Activated gamma-delta T cell (primary cell): ENCODE results near the gene CAMK2A.

Experiments used
- DNase-seq: peaks from one replicate; lab custom pipeline; 2025; lab: John Stamatoyannopoulos, UW

CAMK2A gene

DNA sequence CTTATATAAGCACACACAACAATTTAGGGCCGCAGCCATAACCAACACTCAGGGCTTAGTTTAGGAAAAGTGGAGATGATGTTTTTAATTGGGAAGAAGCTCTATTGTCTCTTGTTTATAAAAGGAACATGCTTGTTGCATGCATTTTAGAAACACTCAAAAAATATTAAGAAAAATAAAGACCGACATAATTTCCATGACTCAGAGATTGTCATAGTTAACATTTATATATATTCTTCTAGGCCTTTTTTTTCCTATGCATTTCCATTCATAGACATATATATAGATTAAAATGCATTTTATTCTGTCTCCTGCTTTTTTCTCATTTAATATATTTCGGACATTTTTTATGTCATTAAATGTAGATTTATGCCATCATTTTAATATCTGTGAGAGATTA lies 26.7 kb upstream of the CAMK2A start:
- DNase-seq = no peak

DNA sequence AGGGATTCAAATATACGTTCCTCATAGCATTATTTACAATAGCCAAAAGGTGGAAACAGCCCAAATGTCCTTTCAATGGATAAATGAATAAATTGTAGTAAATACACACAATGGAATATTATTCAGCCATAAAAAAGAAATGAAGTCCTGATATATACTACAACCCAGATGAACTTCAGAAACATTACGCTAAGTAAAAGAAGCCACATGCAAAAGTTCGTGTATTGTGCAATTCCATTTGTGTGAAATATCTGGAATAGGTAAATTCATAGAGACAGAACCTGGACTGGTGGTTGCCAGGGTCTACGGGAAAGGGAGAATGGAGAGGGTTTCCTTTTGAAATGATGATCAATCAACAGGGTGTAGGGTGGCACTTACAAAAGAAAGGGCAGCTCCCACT lies 25.7 kb upstream of the CAMK2A start:
- DNase-seq = no peak

DNA sequence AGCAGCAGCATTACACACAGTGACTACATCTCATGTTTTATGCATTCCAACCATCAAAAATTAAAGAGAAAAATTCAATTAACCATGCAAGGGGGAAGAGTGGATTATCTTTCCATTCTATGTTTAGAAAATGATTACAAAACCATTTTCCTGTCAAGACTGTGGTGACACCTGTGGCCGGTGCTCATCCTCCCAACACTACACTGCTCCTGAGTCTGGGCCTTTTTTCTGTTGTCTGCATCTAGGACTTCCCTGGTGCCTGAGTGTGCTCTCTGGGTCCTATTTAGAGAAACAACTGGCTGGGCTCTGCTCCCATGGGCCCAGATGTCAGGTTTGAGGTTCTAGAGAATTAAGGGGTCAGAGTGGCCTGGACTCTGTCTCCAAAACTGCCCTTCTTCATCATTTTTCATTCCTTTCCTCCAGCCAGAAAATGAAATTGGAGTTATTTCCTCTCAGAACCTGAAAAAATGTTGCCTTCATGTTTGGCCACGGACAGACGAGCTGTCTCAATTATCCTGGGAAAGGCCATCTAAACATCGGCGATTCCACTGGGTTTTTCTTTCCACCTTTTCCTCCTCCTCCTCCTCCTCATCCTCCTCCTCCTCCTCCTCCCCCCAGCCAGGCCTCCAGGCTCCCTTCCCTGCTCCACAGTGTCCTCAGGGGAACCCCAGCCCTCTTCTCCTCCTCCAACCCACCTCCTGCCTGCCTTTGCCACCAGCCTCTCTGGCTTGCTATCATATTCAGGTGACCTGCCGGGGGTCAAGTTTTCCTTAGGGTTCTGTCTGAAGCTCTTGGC lies 24.5 kb upstream of the CAMK2A start:
- DNase-seq = no peak

DNA sequence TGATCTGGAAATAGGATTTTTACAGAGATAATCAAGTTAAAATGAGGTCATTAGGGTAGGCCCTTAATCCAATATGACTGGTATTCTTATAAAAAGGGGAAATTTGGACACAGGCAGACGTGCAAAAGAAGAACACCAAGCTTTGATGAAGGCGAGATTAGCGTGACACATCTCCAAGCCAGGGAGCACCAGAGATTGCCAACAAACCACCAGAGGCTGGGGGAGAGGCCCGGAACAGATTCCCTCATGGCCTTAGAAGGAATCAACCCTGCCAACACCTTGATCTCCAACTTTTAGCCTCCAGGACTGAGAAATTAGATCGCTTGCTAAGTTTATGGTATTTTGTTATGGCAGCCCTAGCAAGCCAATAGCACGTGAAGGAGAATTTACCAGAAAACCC lies 23.9 kb upstream of the CAMK2A start:
- no peak for DNase-seq

DNA sequence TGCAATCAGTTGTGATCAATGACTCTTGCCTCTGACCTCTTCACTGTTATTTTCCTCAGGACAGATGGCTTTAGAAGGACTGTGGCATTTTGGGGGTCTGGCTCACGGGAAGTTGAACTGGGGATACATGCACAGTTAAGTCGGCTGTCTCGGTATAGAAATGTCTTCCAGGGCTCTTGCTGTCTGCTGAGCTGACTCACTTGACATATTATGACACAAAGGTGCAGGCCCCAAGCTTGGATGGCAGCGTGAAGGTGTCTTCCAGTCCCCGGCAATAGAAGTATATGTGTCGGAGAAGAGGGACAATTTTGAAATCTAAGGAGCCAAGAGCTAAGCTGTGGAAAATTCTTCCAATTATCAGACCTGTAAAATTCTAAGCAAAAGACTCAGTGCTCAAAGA lies 22.9 kb upstream of the CAMK2A start:
- DNase-seq = no peak

DNA sequence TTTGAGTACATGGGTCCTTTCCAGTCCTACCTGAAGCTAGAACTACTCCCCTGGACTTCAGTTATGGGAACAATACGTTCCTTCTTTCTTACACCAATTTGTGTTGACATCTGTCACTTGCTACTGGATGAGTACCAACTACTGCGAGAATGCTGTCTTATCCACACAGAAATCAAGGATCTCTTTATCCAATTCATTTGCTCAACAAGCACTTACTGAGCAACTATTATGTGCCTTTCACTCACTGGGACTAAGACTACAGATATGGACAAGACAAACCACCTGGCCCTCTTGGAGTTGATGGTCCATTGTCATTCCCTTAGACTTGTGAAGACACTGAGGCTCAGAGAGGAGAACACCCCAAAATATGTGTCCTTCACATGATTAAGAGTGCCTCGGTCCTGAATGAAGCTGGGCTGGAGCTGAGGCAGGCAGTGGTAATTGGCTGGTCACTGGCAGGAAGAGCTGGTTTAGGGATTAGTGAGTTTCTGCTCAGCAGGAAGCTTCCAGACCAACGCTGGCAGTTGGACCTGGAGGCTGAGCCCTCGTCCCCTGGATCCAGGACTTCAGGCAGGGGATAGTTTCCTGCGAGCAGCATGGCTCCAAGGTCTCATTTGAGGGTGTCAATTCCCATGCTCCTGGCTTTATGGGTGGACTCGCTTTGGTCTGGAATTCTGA lies 21.6 kb upstream of the CAMK2A start:
- DNase-seq = no peak

DNA sequence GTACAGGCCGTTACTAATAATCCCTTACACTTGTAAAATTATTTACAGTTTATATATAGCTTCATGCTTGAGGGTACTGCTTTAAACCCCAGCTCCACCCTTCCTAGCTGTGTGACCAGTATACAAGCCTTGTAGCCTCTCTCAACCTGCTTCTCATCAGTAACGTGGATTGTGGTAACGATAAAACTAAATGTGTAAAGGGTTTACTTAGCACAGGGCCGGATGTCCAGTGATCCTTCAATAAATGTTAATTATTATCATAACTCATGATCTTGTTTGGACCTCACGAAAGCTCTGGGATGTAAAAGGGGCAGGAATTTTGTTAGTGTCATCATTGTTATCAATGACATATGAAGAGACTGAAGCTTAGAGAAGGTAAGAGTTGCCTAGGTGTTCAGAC lies 20.7 kb upstream of the CAMK2A start:
- no peak for DNase-seq

DNA sequence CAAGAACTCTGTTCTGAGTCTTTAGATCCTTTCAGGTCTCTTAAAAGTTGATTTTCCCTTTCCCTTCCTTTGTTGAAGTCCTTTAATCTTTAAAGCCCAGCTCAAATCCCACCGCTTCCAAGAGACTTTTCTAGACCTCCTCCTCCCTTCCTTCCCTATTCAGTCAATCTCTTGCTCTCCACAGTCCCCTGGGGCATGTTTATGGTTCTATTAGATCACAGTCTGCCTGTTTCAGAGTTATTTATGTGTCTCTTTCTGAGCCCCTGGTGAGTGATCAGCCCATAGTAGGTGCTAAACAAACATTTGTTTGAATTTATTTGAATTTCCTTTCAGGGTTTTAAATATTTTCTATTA lies 20.3 kb upstream of the CAMK2A start:
- no peak for DNase-seq

DNA sequence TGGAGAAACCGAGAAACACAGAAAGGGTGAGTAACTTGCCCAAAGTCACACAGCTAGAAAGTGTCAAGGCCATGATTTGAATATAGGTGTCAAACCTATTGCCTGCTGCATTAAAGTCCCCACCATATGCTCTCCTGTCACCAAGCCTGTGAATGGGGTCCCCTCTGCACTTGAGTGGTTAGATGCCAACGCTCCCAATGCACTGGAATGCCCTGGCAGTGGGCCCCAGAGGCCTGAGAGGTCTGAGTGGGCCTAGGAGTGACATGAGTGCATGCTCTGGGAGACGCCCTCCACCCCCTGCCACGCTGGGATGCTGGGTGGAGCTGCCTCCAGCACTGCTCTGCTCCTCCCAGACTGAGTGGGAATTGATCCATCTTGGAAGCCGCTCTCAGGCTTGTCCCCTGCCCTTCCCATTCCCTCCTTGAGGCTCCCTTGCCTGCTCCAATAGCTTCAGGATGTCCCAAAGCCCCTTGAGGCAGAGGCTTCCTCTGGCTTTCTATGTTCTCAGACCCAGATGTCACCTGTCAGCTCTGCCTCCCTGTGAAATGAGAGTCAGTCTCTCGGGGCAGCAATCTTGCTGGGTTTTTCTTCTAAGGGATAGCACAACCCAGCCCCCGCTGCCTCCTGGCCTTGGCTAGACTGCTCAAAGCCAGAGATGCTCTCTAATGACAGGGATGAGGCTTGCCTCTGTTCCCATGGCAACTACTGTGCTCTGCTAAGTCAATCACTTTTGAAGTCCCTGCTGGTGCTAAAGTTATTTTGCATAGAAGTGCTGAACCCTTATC lies 19.7 kb upstream of the CAMK2A start:
- no peak for DNase-seq

DNA sequence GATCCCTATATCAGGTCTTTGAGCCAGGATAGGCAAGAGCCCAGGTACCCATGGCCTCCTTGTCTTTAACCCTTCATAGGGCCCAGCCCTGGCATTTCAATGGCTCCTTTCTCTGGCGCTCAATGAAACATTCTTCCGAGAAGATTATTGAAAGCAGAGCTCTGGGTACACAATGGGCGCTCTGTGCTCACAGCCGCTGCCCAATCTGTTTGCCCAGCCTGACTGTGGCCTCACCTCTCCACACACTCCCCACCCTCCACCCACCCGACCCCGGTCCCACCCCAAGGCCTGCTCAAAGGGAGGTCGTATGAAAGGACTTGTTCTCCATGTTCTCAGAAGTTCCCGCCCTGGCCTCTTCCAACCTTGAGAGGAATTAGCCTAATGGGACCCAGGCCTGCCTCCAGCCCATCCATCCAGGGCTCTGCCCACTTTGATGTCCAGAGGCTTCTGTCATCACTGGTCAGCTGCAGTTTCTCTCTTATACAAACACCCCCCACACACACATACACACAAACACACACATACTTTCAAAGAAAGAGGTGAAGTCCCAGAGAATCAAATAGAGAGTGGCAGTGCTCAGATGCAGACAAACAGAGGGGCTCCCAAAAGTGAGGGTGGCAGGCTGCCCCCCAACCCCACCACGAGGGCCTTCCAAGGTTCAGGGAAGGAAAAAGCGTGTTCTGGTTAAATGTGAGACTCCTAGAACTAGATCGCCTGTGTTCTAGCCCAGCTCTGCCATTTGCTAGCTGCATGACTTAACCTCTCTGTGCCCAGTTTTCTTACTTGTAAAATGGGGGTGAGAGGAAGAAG lies 18.2 kb upstream of the CAMK2A start:
- DNase-seq = no peak

DNA sequence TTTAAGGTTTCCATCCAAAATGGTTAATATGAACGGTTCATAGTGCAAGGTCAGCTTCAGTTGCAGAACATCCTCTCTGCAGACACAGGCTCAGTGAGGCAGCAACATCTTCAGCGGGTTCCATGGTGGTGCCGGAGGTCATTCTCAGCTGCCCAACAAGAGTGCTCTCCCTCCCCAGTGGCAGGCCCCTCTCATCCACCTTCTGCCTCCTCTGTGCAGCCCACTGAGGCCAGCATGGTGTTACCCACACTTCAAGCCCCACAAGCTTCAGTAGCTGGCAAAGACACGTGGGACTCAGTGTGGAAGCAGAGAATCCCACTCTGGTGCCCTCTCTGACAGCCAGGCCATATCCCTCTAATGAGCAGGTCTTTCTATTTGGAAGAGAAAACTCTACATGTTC lies 17.2 kb upstream of the CAMK2A start:
- no peak for DNase-seq

DNA sequence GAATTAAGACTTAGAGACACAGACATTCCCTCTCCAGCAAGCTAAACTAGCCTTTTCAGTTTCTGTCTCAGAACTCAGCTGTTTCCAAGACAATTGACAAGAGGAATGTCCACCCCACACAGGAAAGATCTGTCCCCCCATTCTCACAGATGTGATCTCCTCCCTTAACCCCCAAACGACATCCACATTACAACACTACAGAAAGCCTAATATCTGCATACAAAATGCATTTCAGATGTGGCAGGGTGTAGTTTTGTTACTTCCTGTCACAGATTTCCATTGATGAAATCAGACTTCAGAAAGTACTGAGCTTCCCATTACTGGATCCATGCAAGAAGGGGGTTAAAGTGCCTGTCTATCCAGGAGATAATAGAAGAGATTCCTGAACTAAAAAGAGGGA lies 16.0 kb upstream of the CAMK2A start:
- no peak for DNase-seq

DNA sequence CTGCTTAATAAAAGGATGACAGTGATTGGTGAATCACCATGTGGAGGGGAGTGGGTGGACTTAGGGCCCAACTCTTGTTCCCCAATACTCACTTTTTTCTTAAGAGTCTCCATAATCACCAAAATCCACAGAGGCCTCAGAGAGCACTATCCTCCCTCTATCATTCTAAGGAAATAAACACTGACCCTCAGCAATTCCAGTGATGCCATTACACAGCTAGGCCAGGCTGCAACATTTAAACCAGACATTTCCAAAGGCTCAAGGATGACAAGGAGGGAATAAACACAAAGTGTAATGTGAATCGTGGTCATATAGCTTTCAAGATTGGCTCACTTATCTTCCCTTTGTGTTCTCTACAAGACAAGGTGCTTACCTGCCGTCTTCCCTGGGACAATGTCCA lies 15.5 kb upstream of the CAMK2A start:
- no peak for DNase-seq

DNA sequence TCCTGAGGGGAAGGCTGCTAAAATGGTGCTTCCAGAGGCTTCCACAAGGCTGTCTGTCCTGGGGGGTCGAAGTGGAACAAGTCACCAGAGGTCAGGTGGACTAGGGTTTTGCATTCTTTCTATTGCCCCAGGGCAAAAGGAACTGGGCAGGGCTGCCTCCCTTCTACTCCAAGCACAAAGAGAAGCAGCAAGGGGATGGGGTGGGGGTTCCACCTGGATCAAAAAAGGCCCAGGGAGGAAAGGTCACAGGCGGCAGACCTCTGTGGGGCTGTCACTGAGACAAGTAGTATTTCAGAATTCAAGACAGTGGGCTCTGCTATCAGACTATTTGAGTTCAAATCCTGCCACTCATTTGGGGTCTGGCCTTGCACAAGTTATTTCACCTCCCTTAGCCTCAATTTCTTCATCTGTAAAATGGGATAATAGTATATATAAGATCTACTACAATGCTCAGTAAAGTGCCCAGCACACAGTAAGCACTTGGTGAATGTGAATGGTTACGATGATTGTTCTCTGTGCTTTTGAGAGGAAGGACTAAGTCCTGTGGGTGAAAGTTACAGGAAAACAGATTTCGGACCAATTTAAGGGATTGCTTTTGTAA lies 15.0 kb upstream of the CAMK2A start:
- no peak for DNase-seq

DNA sequence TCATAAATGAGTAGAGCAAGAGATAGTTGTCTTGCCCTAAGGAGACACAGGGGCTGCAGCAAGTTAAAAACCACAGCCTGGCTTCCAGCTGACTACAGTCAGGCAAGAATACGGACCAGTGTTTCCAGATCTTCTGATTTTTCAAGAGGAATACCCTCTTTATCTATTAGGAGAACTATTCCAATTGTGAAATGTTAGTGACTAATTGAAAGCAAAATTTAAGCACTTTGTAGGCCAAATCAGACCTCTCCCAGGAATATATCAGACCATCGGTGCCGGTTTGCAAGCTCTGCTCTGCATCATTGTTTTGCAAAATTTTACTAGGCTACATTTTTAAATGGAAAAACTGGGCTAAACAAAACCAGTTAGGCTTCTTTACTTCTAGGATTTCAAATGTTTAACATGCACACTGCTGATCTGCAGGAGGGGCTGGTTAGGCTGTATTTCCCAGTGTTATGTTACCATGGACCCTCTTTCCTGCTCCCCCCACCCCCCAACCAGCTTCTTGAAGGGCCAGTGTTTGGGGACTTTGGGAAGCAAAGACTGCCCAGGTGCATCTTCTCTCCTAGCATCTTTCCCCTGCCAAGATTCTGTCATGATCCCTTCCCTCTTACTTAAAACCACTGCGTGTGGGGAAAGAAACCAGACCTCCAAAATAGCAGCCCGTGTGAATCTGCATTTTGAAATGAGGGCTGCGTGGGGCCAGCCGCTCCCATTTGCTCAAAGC lies 14.2 kb upstream of the CAMK2A start:
- no peak for DNase-seq

DNA sequence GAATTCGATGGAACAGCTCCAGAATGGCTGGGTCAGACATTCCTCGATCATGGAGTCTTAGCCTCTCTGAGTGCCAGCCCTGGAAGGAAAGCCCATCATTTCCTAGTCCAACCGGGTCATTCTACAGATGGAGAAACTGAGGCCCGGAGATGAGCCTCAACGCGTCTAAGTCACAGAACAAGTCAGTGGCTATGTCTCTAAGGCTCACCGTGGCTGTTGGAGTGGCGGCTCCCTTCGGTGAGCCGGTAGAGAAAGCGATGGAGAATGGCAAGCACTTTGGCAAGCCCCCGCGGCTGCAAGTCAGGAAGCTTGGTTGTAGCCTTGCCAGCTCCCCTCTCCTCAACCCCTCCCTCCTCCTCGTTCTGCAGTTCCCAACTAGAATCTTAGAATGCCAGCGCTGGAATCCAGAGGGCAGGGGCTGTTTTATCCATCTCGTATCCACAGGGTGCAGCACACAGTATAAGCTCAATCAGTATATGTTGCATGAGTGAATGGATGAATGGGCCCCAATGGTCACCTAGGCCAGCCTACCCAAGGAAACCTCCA lies 13.6 kb upstream of the CAMK2A start:
- DNase-seq = no peak

DNA sequence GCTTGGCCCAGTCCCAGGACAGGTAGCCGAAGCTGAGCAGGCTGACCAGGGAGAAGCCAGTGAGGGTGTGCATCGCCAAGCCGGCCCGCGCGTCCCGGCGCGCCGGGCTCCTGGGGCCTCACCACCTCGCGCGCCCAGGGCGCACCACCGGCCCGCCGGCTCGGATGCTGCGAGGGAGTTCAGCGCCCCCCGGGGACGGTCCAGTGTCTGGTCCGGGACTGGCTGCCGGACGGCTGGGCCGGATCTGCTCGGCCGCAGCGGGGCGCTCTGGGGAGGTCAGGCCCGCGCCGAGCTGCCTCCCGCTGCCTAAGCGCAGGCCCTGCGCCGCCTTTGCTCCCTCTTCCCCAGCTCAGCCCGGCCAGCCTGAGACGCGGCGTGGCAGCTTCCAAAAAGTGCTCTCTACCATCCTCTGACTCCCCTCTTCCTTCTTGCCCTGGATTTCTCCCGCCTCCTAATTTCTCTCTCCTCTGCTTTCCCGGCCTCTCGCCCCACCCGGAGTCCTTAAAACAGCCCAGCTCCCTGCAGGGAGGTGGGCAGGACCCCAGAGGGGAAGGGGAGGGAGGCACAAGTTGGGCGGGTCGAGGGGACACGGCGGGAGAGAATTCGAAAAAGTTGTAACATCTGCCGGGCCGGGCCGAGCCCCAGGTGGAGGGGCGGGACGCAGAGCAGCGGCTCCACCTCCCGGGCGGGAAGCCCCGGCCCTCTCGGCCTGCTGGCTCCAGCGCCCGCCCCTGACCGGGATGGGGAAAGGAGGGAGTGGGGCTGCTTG lies 12.9 kb upstream of the CAMK2A start, which contains the start of gene ARSI:
TSS of gene ARSI (minus strand) at position 605 of the 769 bp plus-strand sequence. CDS start at position 73, 532 bp downstream.
- no peak for DNase-seq

DNA sequence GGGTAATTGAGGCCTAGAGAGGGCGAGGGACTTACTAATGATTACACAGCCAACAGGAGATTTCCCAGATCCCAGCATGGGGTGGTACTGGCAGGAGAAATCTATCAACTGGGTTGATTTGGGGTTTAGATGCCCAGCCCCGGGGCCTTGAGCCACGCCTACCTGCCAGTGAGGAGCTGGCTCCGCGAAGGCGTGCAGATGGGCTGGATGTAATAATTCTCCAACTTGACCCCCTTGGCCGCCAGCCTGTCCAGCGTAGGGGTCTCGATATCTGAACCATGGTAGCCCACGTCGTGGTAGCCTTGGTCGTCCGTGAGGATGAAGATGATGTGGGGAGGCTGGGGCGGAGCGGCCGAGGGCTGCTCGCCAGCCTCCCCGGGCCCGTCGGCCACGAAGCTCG lies 12.3 kb upstream of the CAMK2A start:
- DNase-seq = no peak

DNA sequence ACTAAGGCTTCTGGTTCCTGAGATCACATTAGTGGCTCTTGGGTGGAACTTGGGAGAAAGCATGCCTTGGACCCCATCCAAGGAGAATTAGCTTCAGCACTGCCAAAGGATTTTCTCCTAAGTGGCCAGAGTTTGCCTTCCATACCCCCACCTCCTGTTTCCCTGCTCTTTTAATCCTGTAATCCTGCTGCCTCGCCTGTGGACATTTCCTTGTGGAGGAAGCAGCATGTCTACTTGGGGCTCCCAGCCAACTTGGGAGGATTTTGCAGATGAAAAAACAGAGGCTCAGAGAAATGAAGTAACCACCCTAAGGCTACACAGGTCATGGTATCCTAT lies 11.6 kb upstream of the CAMK2A start:
- no peak for DNase-seq
